ENCODE results near the gene EPB41.
"Not testable (repeated sequence)": the region's sequence is repeated elsewhere in the genome, so short reads cannot be mapped to it uniquely, and the experiment has no call there.

EPB41 gene

GRCh38 chr1:29052941-29053340, 138.6 kb downstream of the EPB41 start:
- no peak for DNase-seq (ENCODE audit: low spot score)

- DNase-seq (ENCODE audit: low spot score) = no peak
These were observed 140.8 kb downstream of the EPB41 start for GRCh38 chr1:29055160-29055559.

GRCh38 chr1:29056256-29056655, 141.9 kb downstream of the EPB41 start:
- no peak for DNase-seq (ENCODE audit: low spot score)

GRCh38 chr1:29057700-29058099, 143.3 kb downstream of the EPB41 start:
- DNase-seq (ENCODE audit: low spot score) = no peak

- DNase-seq (ENCODE audit: low spot score) = no peak
These were observed 148.0 kb downstream of the EPB41 start for GRCh38 chr1:29062157-29062942.

GRCh38 chr1:29064064-29064463, 149.7 kb downstream of the EPB41 start:
- DNase-seq (ENCODE audit: low spot score) = no peak

GRCh38 chr1:29077155-29077554, 162.8 kb downstream of the EPB41 start:
- no peak for DNase-seq (ENCODE audit: low spot score)

GRCh38 chr1:29079916-29080629, 165.7 kb downstream of the EPB41 start:
- DNase-seq (ENCODE audit: low spot score) = not testable (repeated sequence)

GRCh38 chr1:29081201-29081600, 166.8 kb downstream of the EPB41 start:
- DNase-seq (ENCODE audit: low spot score) = no peak

- no peak for DNase-seq (ENCODE audit: low spot score)
These were observed 168.2 kb downstream of the EPB41 start for GRCh38 chr1:29082519-29082918.

GRCh38 chr1:29083317-29084195, 169.2 kb downstream of the EPB41 start:
- no peak for DNase-seq (ENCODE audit: low spot score)

- no peak for DNase-seq (ENCODE audit: low spot score)
These were observed 169.8 kb downstream of the EPB41 start for GRCh38 chr1:29084196-29084521.

- no peak for DNase-seq (ENCODE audit: low spot score)
These were observed 176.7 kb downstream of the EPB41 start for GRCh38 chr1:29090937-29091618.

- DNase-seq (ENCODE audit: low spot score) = not testable (repeated sequence)
These were observed 178.3 kb downstream of the EPB41 start for GRCh38 chr1:29092704-29093103.

GRCh38 chr1:29094433-29094832, 180.1 kb downstream of the EPB41 start:
- DNase-seq (ENCODE audit: low spot score) = no peak

GRCh38 chr1:29094954-29095353, 180.6 kb downstream of the EPB41 start:
- no peak for DNase-seq (ENCODE audit: low spot score)

- no peak for DNase-seq (ENCODE audit: low spot score)
These were observed 182.0 kb downstream of the EPB41 start for GRCh38 chr1:29096231-29096886.

GRCh38 chr1:29099286-29099685, 184.9 kb downstream of the EPB41 start:
- DNase-seq (ENCODE audit: low spot score) = no peak

GRCh38 chr1:29100487-29100886, 186.1 kb downstream of the EPB41 start:
- DNase-seq (ENCODE audit: low spot score) = no peak

- DNase-seq (ENCODE audit: low spot score) = no peak
These were observed 191.5 kb downstream of the EPB41 start for GRCh38 chr1:29105822-29106221.

- DNase-seq (ENCODE audit: low spot score) = not testable (repeated sequence)
These were observed 193.7 kb downstream of the EPB41 start for GRCh38 chr1:29108041-29108440.
